ENCODE measurements around the gene DHDDS.
"Not testable (repeated sequence)": the region's sequence is repeated elsewhere in the genome, so short reads cannot be mapped to it uniquely, and the experiment has no call there.

The DHDDS gene

DNA sequence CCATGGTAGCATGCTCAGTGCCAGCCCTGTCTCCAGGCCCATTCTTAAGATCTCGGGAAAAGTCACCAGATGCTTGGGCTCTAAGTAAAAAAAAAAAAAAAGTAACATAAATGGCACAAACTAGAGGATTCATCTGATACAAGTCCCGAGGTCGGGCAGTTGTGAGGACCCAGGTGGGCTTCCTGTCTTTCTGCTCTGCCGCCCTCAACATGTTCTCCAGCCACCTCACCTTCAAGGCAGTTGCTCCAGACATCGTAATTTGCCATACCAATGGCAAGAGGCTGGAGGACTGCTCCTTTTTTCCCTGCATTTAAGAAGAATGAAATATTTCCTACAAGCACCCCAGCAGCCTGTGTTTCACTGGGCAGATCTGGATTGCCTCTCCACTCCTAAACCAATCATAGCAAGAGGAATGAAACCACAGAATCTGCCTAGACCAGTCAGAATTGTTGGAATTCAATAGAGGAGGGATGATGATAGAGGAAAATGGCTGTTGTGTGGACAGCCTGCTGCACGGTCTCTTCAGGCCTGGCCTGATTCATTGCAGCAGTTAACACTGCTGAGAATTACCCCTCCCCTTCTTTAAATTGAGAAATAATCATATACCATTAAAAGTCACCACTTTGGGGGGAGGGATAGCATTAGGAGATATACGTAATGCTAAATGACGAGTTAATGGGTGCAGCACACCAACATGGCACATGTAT is 45.5 kb downstream of the DHDDS start:
- DNase-seq, result no peak

DNA sequence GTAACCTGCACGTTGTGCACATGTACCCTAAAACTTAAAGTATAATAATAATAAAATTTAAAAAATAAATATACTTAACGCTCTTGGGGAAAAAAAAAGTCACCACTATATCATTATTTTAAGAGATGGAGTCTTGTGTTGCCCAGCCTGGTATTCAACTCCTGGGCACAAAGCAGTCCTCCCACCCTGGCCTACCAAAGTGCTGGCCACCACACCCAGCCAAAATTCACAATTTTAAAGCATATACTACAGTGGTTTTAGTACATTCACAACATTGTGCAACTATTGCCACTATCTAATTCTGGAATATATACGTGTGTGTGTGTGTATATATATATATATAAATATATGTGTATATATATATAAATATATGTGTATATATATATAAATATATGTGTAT is 46.0 kb downstream of the DHDDS start:
- no peak for DNase-seq

DNA sequence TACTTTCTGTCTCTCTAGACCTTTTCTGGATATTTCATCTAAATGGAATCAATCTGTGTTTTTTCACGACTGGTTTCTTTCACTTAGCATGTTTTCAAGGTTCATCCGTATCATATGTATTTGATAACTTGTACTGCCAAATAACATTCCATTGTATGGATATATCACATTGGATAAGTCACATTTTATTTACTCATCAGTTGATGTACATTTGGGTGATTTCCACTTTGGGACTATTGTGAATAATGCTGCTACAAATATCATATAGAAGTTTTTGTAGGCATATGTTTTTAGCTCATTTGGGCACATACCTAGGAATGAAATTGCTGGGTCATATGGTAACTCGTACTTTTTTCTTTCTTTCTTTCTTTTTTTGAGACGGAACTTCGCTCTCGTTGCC is 46.9 kb downstream of the DHDDS start:
- no peak for DNase-seq

GRCh38 chr1:26482921-26483320 is 50.8 kb downstream of the DHDDS start:
- DNase-seq, result no peak

- DNase-seq, result no peak
Measured at GRCh38 chr1:26483980-26484379, 51.9 kb downstream of the DHDDS start.

- no peak for DNase-seq
Measured at GRCh38 chr1:26490155-26490554, 58.0 kb downstream of the DHDDS start.

GRCh38 chr1:26493267-26493666 is 61.1 kb downstream of the DHDDS start:
- no peak for DNase-seq

DNA sequence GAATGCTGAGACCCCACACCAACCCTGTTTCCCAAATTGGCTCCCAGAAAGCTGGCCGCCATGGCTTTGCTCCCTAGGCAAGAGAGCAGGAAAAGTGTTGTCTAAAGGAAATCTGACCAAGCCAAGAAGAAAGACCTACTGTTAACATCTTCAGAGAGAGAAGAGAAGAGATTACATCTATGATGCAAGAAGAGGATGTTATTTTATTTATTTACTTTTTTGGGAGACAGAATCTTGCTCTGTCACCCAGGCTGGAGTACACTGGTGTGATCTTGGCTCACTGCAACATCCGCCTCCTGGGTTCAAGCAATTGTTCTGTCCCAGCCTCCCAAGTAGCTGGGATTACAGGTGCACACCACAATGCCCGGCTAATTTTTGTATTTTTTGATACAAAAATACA is 61.8 kb downstream of the DHDDS start:
- DNase-seq, result no peak

- no peak for DNase-seq
Measured at GRCh38 chr1:26496861-26497260, 64.7 kb downstream of the DHDDS start.

DNA sequence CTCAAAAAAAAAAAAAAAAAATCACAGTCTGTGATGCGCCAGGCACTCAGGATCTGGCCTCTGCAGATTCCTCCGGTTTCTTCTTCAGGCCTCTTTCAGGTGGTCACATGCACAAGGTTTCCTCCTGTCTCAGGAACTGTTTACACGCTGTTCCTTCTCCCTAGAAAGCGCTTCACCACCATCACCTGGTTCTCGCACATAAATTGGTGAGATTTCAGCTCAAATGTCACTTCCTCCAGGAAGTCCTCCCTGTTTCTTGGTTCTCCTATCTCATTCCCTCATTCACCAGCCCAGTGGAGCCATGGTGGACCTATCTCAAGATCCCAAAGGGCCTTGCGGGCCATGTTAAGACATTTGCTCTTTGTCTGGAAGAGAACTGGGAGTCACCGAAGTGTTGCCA is 66.8 kb downstream of the DHDDS start:
- no peak for DNase-seq

- DNase-seq, result peak; percentile 87 to 97
Measured at GRCh38 chr1:26500488-26501175, 68.5 kb downstream of the DHDDS start.

DNA sequence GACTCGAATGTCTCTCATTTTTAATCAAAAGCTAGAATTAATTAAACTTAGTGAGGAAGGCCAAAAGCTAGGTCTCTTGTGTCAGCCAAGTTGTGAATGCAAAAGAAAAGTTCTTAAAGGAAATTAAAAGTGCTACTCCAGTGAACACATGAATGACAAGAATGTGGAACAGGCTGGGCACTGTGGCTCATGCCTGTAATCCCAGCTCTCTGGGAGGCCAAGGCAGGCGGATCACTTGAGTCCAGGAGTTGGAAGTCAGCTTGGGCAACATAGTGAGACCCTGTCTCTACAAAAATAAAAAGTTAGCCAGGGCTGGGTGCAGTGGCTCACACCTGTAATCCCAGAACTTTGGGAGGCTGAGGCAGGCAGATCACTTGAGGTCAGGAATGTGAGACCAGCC is 78.6 kb downstream of the DHDDS start:
- not testable (repeated sequence) for DNase-seq

DNA sequence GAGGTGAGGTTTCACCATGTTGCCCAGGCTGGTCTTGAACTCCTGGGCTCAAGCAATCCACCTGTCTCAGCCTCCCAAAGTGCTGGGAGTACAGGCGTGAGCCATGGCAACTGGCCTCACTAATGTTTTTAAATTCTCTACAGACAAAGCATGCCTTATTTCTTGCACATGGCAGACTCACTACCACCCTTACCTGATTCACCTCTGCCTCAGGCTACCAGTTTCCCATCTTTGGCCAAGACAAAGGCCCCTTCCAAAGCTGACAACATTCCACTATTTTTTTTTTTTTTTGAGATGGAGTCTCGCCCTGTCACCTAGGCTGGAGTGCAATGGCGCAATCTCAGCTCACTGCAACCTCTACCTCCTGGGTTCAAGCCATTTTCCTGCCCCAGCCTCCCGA is 83.7 kb downstream of the DHDDS start:
- DNase-seq, result not testable (repeated sequence)

DNA sequence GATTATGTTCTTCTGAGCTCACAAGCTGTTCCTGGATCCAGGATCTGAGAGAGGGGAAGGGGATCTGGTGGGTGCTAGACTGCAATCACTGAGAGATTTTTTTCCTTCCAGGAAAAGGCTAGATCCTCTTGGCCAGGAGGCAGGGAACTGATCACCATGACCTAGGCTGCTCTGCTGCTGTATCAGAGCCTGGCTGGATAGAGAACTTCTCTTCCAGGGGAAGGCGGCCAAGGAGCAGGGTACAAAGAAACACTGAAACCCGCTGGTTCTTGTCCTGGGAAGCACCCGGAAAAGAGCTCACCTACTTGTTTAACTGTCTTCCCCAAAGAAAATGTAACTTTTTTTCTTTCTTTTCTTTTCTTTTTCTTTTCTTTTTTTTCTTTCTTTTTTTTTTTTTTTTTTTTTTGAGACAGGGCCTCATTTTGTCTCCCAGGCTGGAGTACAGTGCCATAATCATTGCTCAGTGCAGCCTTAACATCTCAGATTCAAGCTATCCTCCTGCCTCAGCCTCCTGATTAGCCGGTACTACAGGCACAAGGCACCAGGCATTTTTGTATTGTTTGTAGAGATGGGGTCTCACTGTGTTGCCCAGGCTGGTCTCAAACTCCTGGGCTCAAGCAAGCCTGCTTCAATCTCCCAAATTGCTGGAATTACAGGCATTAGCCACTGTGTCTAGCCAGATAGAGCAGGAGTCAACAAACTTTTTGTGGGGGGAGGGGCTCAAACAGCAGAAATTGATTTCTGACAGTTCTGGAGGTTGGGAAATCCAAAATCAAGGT is 85.1 kb downstream of the DHDDS start:
- no peak for DNase-seq

DNA sequence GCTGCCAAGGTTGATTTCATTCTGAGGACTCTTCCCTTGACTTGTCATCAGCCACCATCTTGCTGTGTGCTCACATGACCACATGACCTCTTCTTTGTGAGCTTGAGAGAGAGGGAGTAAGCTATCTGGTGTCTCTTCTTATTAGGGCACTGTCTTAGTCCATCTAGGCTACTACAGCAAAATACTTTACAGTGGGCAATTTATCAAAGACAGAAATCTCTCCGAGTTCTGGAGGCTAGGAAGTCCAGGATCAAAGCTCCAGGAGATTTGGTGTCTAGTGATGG is 85.6 kb downstream of the DHDDS start:
- DNase-seq, result no peak

- no peak for DNase-seq
Measured at GRCh38 chr1:26518355-26518754, 86.2 kb downstream of the DHDDS start.

DNA sequence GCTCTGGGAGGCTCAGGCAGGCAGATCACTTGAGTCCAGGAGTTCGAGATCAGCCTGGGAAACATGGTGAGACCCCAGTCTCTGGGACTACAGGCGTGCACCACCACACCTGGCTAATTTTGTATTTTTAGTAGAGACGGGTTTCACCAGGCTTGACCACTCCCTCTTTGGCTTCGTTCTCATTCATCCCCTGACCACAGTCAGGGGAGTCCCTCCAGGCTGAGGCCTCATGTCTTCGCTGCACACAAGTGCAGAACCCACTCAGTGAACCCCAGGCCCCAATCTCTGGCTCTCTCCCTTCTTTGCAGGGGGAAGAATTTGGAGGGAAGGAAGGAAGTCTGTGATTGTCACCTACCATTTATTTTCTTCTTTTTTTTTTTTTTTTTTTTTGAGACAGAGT is 88.2 kb downstream of the DHDDS start:
- no peak for DNase-seq
